ENCODE measurements around the gene KDM3B. TPM values are rescaled to one million over a fixed set of nuclear protein-coding genes. Genes with fewer than 3 reads are reported as not detected.

The KDM3B gene
- total and polyA plus RNA-seq, 9 of the 15 experiments (the other 6 are each of a cell fraction or from before 2014, with no cell fraction given) = 13.8 to 62.8 (median 41.9) TPM

GRCh38 chr5:138469540-138470321 lies 117.2 kb downstream of the KDM3B start (continued):
- TF ChIP-seq, protein P1, sequence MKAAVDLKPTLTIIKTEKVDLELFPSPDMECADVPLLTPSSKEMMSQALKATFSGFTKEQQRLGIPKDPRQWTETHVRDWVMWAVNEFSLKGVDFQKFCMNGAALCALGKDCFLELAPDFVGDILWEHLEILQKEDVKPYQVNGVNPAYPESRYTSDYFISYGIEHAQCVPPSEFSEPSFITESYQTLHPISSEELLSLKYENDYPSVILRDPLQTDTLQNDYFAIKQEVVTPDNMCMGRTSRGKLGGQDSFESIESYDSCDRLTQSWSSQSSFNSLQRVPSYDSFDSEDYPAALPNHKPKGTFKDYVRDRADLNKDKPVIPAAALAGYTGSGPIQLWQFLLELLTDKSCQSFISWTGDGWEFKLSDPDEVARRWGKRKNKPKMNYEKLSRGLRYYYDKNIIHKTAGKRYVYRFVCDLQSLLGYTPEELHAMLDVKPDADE (conservative IDR thresholded peaks at IDR 0.05; ENCODE audit: control insufficient read depth, low read depth, low read length) = peak; percentile 70
- no peak for TF ChIP-seq ZNF584 (CRISPR knock-in tag; IDR thresholded peaks at IDR 0.05; ENCODE audit: low read depth)
- TF ChIP-seq ARHGAP35 (IDR thresholded peaks at IDR 0.05; ENCODE audit: partially characterized antibody) = peak; percentile 82
- no peak for TF ChIP-seq HEY1 (CRISPR knock-in tag; IDR thresholded peaks at IDR 0.05; ENCODE audit: borderline replicate concordance)
- no peak for TF ChIP-seq LARP7 (IDR thresholded peaks at IDR 0.05)
- no peak for TF ChIP-seq ZNF740 (CRISPR knock-in tag; IDR thresholded peaks at IDR 0.05)
- no peak for TF ChIP-seq ZNF740 (tag; IDR thresholded peaks at IDR 0.05)
- TF ChIP-seq SAP30 (IDR thresholded peaks at IDR 0.05; ENCODE audit: borderline replicate concordance, insufficient read depth, low read depth, low read length, poor library complexity, severe bottlenecking) = no peak
- TF ChIP-seq ZNF134 (CRISPR knock-in tag; conservative IDR thresholded peaks at IDR 0.05) = no peak
- TF ChIP-seq FOXJ3 (CRISPR knock-in tag; IDR thresholded peaks at IDR 0.05) = no peak
- 0 out of 2 replicates have a peak, but pooled peaks have one; percentile 13 for TF ChIP-seq NR2C2 (CRISPR knock-in tag; IDR thresholded peaks at IDR 0.05)
- TF ChIP-seq NR2C2 (tag; IDR thresholded peaks at IDR 0.05) = no peak
- TF ChIP-seq ZSCAN32 (CRISPR knock-in tag; IDR thresholded peaks at IDR 0.05) = peak; percentile 30
- TF ChIP-seq RBM22 (IDR thresholded peaks at IDR 0.05; ENCODE audit: low read depth, low read length, poor library complexity, severe bottlenecking) = peak; percentile 3
- TF ChIP-seq PHF8 (IDR thresholded peaks at IDR 0.05; ENCODE audit: borderline replicate concordance, low read length) = no peak
- TF ChIP-seq EGR1 (conservative IDR thresholded peaks at IDR 0.05) = peak; percentile 43
- TF ChIP-seq, protein P2, sequence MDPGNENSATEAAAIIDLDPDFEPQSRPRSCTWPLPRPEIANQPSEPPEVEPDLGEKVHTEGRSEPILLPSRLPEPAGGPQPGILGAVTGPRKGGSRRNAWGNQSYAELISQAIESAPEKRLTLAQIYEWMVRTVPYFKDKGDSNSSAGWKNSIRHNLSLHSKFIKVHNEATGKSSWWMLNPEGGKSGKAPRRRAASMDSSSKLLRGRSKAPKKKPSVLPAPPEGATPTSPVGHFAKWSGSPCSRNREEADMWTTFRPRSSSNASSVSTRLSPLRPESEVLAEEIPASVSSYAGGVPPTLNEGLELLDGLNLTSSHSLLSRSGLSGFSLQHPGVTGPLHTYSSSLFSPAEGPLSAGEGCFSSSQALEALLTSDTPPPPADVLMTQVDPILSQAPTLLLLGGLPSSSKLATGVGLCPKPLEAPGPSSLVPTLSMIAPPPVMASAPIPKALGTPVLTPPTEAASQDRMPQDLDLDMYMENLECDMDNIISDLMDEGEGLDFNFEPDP (CRISPR knock-in tag; IDR thresholded peaks at IDR 0.05) = peak; percentile 89
- TF ChIP-seq HDAC2 (IDR thresholded peaks at IDR 0.05) = no peak
- peak; percentile 67; the same call in 1 of the 2 replicates for TF ChIP-seq ZNF589 (CRISPR knock-in tag; IDR thresholded peaks at IDR 0.05; ENCODE audit: low read depth)
- TF ChIP-seq MAFK (IDR thresholded peaks at IDR 0.05; ENCODE audit: low read length) = peak; percentile 22
